ENCODE measurements around the gene UPB1. TPM values are rescaled to one million over a fixed set of nuclear protein-coding genes. Genes with fewer than 3 reads are reported as not detected.

Gene UPB1
- total and polyA plus RNA-seq, 2 donors, result 3.5 to 6.3 TPM

GRCh38 chr22:24498824-24499223 is 3.7 kb downstream of the UPB1 start:
- 95% methylated on average over 11 of the region's 11 CpGs for WGBS
- Histone ChIP-seq H3K4me3 (ENCODE audit: low read length in 2 of 2) (no peak overlapping the region), H3K27ac (ENCODE audit: low read depth in 1 of 2, low read length in 1 of 2) (no peak overlapping the region), H3K9me3 (ENCODE audit: control insufficient read depth in 2 of 2, insufficient read depth in 1 of 2, low read length in 1 of 2) (peaks cover 4 to 16% of the 10 kb centered on the region in 2 donors), H3K4me1 (ENCODE audit: control insufficient read depth in 2 of 2, insufficient read depth in 2 of 2, low read length in 2 of 2) (peaks cover 76 to 89% of the 10 kb centered on the region in 2 donors), H3K27me3 (ENCODE audit: control insufficient read depth in 2 of 2, insufficient read depth in 1 of 2, low read length in 1 of 2) (peaks cover 21 to 30% of the 10 kb centered on the region in 2 donors), H3K36me3 (ENCODE audit: control insufficient read depth in 2 of 2, insufficient read depth in 2 of 2, low read length in 1 of 2) (peaks cover 0 to 3% of the 10 kb centered on the region in 2 donors)
- DNase-seq (ENCODE audit: low read depth in 6 of 9, low spot score in 9 of 9), result no peak

- Histone ChIP-seq H3K27ac (ENCODE audit: low read depth in 1 of 2, low read length in 1 of 2) (peak overlapping the region in 1 of 2 donors; percentile 14), H3K4me3 (ENCODE audit: low read length in 2 of 2) (no peak overlapping the region), H3K27me3 (ENCODE audit: control insufficient read depth in 2 of 2, insufficient read depth in 1 of 2, low read length in 1 of 2) (peaks cover 12 to 20% of the 10 kb centered on the region in 2 donors), H3K9me3 (ENCODE audit: control insufficient read depth in 2 of 2, insufficient read depth in 1 of 2, low read length in 1 of 2) (peaks cover 4 to 8% of the 10 kb centered on the region in 2 donors), H3K4me1 (ENCODE audit: control insufficient read depth in 2 of 2, insufficient read depth in 2 of 2, low read length in 2 of 2) (peaks cover 81 to 85% of the 10 kb centered on the region in 2 donors), H3K36me3 (ENCODE audit: control insufficient read depth in 2 of 2, insufficient read depth in 2 of 2, low read length in 1 of 2) (peaks cover 0 to 3% of the 10 kb centered on the region in 2 donors)
- DNase-seq (ENCODE audit: low read depth in 6 of 9, low spot score in 9 of 9), result peak in 3 of 9 donors; percentile 51 to 58 (median 58)
- WGBS, result 44% methylated on average over 10 of the region's 10 CpGs
Observed at GRCh38 chr22:24499706-24500276, 4.7 kb downstream of the UPB1 start.

- WGBS, result 67% methylated on average over 16 of the region's 16 CpGs
- H3K4me3 ChIP-seq (ENCODE audit: low read length in 2 of 2), result no peak overlapping the region
- peaks cover 0 to 3% of the 10 kb centered on the region in 2 donors for H3K9me3 ChIP-seq (ENCODE audit: control insufficient read depth in 2 of 2, insufficient read depth in 1 of 2, low read length in 1 of 2)
- peak in 2 of 9 donors; percentile 40 to 78 for DNase-seq (ENCODE audit: low read depth in 6 of 9, low spot score in 9 of 9)
- H3K27me3 ChIP-seq (ENCODE audit: control insufficient read depth in 2 of 2, insufficient read depth in 1 of 2, low read length in 1 of 2), result peaks cover 6 to 15% of the 10 kb centered on the region in 2 donors
- no peaks in the 10 kb centered on the region for H3K36me3 ChIP-seq (ENCODE audit: control insufficient read depth in 2 of 2, insufficient read depth in 2 of 2, low read length in 1 of 2)
- peak overlapping the region; percentile 12 to 14 for H3K27ac ChIP-seq (ENCODE audit: low read depth in 1 of 2, low read length in 1 of 2)
- peaks cover 78 to 81% of the 10 kb centered on the region in 2 donors for H3K4me1 ChIP-seq (ENCODE audit: control insufficient read depth in 2 of 2, insufficient read depth in 2 of 2, low read length in 2 of 2)
Observed at GRCh38 chr22:24500277-24500820, 5.2 kb downstream of the UPB1 start.

DNA sequence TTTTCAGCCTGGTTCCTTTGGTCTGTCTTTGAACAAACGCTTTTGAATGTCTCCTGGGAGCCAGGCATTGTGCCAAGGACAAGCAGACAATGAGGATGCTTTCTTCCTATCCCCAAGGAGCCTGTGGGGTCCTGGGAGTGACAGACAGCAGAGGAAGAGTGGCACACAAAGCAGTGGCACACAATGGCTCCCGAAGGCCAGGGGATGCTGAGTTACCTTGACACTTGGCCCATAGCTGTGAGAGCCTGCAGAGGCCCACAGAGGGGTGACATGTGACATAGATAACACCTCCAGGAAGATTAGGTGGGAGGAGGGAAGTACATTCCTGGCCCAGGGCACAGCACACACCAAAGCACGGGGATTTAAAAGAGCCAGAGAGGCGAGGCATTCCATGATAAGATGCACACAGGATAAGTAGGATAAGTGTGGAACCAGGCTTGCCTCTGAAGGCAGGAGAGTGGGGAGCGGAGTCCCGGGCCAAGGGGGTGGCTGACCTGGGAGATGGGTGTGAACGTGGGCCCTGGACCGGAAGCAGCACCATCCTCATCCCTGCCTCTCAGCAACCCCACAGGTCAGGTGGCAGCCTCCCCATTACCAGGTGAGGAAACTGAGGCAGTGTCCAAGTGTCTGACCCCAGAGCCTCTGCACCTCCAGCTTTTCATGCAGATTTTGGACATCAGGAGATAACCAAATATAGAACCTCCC is 6.3 kb downstream of the UPB1 start:
- Histone ChIP-seq H3K36me3 (ENCODE audit: control insufficient read depth in 2 of 2, insufficient read depth in 2 of 2, low read length in 1 of 2) (no peaks in the 10 kb centered on the region), H3K4me1 (ENCODE audit: control insufficient read depth in 2 of 2, insufficient read depth in 2 of 2, low read length in 2 of 2) (peaks cover 77 to 79% of the 10 kb centered on the region in 2 donors), H3K4me3 (ENCODE audit: low read length in 2 of 2) (no peak overlapping the region), H3K9me3 (ENCODE audit: control insufficient read depth in 2 of 2, insufficient read depth in 1 of 2, low read length in 1 of 2) (no peaks in the 10 kb centered on the region), H3K27ac (ENCODE audit: low read depth in 1 of 2, low read length in 1 of 2) (no peak overlapping the region), H3K27me3 (ENCODE audit: control insufficient read depth in 2 of 2, insufficient read depth in 1 of 2, low read length in 1 of 2) (peaks cover 0 to 4% of the 10 kb centered on the region in 2 donors)
- DNase-seq (ENCODE audit: low read depth in 6 of 9, low spot score in 9 of 9), result no peak
- 91% methylated on average over 8 of the region's 8 CpGs for WGBS

DNA sequence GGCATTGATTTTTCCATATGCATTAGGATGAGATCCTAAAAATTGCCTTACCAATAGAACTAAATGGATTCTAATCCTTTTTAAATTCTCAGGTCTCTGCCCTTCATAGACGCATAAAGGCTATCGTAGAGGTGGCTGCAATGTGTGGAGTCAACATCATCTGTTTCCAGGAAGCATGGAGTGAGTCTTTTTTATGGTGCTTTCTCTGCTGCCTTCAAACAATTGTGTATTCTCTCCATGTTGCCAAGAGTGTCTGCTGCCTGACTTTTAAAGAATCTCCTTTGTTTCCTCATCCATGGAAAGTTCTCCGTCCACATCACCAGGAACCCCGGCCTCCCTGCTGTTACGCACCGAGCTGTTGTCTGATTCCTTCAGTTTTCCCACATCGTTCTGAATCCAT is 6.9 kb downstream of the UPB1 start:
- WGBS, result 88% methylated on average over 7 of the region's 7 CpGs
- Histone ChIP-seq H3K9me3 (ENCODE audit: control insufficient read depth in 2 of 2, insufficient read depth in 1 of 2, low read length in 1 of 2) (no peaks in the 10 kb centered on the region), H3K36me3 (ENCODE audit: control insufficient read depth in 2 of 2, insufficient read depth in 2 of 2, low read length in 1 of 2) (no peaks in the 10 kb centered on the region), H3K27me3 (ENCODE audit: control insufficient read depth in 2 of 2, insufficient read depth in 1 of 2, low read length in 1 of 2) (no peaks in the 10 kb centered on the region), H3K4me3 (ENCODE audit: low read length in 2 of 2) (no peak overlapping the region), H3K27ac (ENCODE audit: low read depth in 1 of 2, low read length in 1 of 2) (no peak overlapping the region), H3K4me1 (ENCODE audit: control insufficient read depth in 2 of 2, insufficient read depth in 2 of 2, low read length in 2 of 2) (peaks cover 73 to 78% of the 10 kb centered on the region in 2 donors)
- DNase-seq (ENCODE audit: low read depth in 6 of 9, low spot score in 9 of 9), result no peak

- 94% methylated on average over 1 of the region's 1 CpG for WGBS
- no peaks in the 10 kb centered on the region for H3K9me3 ChIP-seq (ENCODE audit: control insufficient read depth in 2 of 2, insufficient read depth in 1 of 2, low read length in 1 of 2)
- no peak for DNase-seq (ENCODE audit: low read depth in 6 of 9, low spot score in 9 of 9)
- H3K4me1 ChIP-seq (ENCODE audit: control insufficient read depth in 2 of 2, insufficient read depth in 2 of 2, low read length in 2 of 2), result peaks cover 68 to 76% of the 10 kb centered on the region in 2 donors
- H3K36me3 ChIP-seq (ENCODE audit: control insufficient read depth in 2 of 2, insufficient read depth in 2 of 2, low read length in 1 of 2), result no peaks in the 10 kb centered on the region
- H3K27me3 ChIP-seq (ENCODE audit: control insufficient read depth in 2 of 2, insufficient read depth in 1 of 2, low read length in 1 of 2), result no peaks in the 10 kb centered on the region
- no peak overlapping the region for H3K4me3 ChIP-seq (ENCODE audit: low read length in 2 of 2)
- no peak overlapping the region for H3K27ac ChIP-seq (ENCODE audit: low read depth in 1 of 2, low read length in 1 of 2)
Observed at GRCh38 chr22:24502541-24502940, 7.4 kb downstream of the UPB1 start.

DNA sequence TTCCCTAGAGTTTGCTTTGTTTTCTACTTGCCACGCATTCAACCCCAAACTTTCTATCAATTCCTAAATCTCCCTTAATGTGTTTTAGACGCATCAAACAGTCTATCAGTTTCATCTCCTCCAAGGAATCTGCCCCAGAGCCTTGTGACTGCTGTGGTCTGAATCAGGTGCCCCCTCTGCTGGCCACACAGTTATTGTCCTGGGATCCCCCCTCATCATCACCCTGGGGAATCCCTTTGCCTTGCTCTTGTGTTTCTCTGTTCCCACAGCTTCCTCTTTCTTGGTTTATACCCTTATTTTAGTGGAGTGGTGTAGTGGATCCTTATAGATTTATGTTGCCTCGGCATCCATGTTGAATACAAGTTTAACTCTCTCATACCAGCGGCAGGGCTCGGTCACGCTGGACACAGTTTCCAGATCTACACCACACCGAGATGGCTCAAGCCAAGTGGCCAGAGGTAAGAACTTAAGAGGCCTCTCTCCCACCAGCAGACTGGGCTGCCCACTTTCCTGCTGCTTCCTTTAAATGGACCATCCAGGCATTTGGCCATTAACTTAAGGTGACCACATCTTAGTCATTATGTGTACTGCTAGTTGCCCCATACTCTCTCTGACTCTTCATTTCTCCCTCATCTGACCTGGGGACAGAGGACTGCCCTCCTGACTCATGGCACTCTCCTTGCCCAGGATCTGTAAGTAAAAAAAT is 8.2 kb downstream of the UPB1 start:
- Histone ChIP-seq H3K9me3 (ENCODE audit: control insufficient read depth in 2 of 2, insufficient read depth in 1 of 2, low read length in 1 of 2) (no peaks in the 10 kb centered on the region), H3K4me1 (ENCODE audit: control insufficient read depth in 2 of 2, insufficient read depth in 2 of 2, low read length in 2 of 2) (peaks cover 60 to 69% of the 10 kb centered on the region in 2 donors), H3K4me3 (ENCODE audit: low read length in 2 of 2) (no peak overlapping the region), H3K36me3 (ENCODE audit: control insufficient read depth in 2 of 2, insufficient read depth in 2 of 2, low read length in 1 of 2) (no peaks in the 10 kb centered on the region), H3K27me3 (ENCODE audit: control insufficient read depth in 2 of 2, insufficient read depth in 1 of 2, low read length in 1 of 2) (no peaks in the 10 kb centered on the region), H3K27ac (ENCODE audit: low read depth in 1 of 2, low read length in 1 of 2) (no peak overlapping the region)
- WGBS, result 71% methylated on average over 7 of the region's 7 CpGs
- DNase-seq (ENCODE audit: low read depth in 6 of 9, low spot score in 9 of 9), result peak in 5 of 9 donors; percentile 40 to 74 (median 52)

DNA sequence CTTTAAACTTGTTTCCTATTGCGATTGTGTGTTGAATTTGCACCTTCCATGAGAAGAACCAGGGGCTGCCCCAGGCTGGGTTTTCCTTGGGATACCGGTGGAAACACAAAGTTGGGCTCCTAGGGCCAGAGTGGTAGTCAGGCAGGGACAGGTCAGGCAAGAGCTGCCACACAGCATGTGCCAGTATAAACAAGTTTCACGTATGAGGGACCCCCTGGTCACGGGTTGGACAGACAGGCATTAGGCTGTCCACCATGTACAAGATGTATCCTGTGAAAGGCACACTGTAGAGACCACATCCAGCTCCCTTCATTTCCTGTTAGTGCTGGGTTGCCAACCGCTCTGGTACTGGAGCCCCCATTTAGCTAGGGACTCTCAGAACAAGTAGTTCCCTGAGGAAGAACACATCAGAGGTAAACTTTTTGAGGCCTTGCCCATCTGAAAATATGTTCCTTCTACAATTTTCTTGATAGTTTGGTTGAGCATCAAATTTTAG is 8.8 kb downstream of the UPB1 start:
- Histone ChIP-seq H3K27me3 (ENCODE audit: control insufficient read depth in 2 of 2, insufficient read depth in 1 of 2, low read length in 1 of 2) (no peaks in the 10 kb centered on the region), H3K4me3 (ENCODE audit: low read length in 2 of 2) (no peak overlapping the region), H3K4me1 (ENCODE audit: control insufficient read depth in 2 of 2, insufficient read depth in 2 of 2, low read length in 2 of 2) (peaks cover 54 to 63% of the 10 kb centered on the region in 2 donors), H3K9me3 (ENCODE audit: control insufficient read depth in 2 of 2, insufficient read depth in 1 of 2, low read length in 1 of 2) (no peaks in the 10 kb centered on the region), H3K36me3 (ENCODE audit: control insufficient read depth in 2 of 2, insufficient read depth in 2 of 2, low read length in 1 of 2) (no peaks in the 10 kb centered on the region), H3K27ac (ENCODE audit: low read depth in 1 of 2, low read length in 1 of 2) (no peak overlapping the region)
- no peak for DNase-seq (ENCODE audit: low read depth in 6 of 9, low spot score in 9 of 9)
- 75% methylated on average over 5 of the region's 5 CpGs for WGBS

All from thymus (tissue), 11 donors.